Measurements from ENCODE around the gene KCNN1.

DNA sequence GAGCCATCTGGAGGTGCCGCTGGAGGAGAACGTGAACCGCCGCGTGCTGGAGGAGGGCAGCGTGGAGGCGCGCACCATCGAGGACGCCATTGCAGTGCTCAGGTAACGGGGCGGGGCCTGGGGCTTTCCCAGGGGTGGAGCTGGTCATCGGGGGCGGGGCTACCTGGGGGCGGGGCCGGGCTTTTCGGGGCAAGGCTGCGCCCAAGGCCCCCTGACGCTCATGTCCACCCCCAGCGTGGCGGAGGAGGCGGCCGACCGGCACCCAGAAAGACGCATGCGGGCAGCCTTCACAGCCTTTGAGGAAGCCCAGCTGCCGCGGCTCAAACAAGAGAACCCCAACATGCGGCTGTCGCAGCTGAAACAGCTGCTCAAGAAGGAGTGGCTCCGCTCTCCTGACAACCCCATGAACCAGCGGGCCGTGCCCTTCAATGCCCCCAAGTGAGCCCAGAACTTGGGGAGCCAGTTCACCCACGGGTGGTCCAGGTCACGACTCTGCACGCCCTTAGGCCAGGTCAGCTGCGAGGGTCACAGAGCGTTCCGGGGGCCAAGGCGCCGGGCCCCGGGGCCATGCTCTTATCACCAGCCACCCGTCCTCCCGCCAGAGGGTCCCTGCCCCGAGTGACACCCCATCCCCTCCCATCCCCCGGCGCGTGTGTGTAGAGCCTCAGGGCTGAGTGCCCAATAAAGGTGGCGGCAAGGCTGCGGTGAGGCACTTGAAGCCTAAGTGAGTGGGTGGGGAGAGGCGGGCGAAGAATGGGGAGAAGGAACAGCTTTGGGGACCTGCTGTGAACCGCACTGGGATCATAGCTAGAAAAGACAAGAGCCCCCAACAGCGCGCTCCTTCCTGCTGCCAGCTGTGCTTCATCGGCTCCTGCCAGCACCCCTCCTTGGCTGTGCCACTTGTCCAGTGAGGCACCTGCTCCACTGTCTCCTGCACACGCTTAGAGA, 23.4 kb upstream of the KCNN1 start:
- TF ChIP-seq, protein P1, sequence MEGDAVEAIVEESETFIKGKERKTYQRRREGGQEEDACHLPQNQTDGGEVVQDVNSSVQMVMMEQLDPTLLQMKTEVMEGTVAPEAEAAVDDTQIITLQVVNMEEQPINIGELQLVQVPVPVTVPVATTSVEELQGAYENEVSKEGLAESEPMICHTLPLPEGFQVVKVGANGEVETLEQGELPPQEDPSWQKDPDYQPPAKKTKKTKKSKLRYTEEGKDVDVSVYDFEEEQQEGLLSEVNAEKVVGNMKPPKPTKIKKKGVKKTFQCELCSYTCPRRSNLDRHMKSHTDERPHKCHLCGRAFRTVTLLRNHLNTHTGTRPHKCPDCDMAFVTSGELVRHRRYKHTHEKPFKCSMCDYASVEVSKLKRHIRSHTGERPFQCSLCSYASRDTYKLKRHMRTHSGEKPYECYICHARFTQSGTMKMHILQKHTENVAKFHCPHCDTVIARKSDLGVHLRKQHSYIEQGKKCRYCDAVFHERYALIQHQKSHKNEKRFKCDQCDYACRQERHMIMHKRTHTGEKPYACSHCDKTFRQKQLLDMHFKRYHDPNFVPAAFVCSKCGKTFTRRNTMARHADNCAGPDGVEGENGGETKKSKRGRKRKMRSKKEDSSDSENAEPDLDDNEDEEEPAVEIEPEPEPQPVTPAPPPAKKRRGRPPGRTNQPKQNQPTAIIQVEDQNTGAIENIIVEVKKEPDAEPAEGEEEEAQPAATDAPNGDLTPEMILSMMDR (IDR thresholded peaks at IDR 0.05) = no peak
- no peak for TF ChIP-seq EZH2 (IDR thresholded peaks at IDR 0.05)
